AG08395 (cell line): Measurements from ENCODE around the gene ALG9.
"Not testable (repeated sequence)": the region's sequence is repeated elsewhere in the genome, so short reads cannot be mapped to it uniquely, and the experiment has no call there.

Experiments used
- DNase-seq: peaks from one replicate; pipeline ENCODE4 v3.0.0; 2012; ENCODE audit warnings: mixed read lengths, low spot score

Gene ALG9

DNA sequence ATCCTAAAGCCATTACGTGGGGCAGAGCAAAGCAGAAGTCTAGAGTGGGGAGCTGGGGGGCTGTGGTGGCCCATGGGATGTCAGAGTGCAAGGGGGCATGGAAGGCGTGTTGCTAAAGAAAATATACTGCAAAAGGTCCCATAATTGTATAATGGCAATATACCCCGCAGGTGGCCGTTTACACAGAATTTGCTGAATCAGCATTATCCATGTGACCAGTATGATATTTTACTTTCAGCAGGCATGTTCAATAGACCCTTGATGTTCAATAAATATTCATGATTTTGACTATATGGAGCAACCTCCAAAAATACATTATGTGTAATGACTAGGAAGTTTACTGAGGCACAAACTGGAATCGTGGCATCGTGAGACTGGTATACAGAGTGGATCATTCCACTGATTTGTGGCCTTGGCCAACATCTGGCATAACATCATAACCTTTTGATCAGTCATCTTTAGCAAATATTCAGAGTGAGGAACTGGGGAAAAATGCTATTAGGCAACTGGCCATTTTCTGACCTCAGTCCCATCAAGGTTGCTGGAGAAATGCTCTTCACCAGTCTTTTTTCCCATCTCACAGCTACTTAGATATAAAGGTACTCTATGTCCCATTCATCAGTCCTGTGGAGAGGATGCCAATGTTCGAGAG lies 75.9 kb downstream of the ALG9 start:
- DNase-seq = peak; percentile 84

DNA sequence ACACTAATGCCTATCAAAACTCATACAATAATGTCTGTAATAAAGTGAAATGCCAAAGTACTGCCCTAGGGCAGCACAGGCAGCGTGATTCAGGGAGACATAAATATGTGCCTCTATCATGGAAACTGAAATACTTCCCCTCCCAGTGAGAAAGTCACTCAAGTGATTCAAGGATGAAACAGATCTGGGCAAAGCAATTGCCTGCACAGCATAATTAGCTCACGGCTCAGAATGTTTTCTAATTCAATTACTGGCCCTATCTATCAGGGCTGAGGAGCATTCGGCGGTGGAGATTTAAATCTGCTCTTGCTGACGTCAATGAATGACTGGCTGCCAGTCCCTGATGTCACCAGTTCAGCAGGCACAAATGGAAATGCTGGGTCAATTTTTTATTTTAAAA lies 77.5 kb downstream of the ALG9 start:
- peak; percentile 80 for DNase-seq

DNA sequence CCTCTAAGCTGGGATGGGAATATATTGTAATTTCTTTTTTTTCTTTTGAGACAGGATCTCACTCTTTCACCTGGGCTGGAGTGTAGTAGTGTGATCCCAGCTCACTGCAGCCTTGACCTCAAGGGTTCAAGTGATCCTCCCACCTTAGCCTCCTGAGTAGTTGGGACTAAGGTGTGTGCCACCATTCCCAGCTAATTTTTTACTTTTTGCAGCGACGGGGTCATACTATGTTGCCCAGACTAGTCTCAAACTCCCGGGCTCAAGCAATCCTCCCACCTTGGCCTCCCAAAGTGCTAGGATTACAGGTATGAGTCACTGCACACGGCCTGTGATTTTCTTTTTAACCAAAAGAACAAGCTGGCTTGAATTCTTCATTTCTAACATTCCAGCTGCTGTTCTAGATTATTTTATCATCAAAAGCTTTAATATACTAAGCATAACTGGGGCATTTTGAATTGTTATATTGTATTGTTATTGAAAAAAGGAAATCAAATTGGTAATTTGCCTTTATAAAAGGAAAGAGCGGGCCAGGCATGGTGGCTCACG lies 78.4 kb downstream of the ALG9 start:
- no peak for DNase-seq

DNA sequence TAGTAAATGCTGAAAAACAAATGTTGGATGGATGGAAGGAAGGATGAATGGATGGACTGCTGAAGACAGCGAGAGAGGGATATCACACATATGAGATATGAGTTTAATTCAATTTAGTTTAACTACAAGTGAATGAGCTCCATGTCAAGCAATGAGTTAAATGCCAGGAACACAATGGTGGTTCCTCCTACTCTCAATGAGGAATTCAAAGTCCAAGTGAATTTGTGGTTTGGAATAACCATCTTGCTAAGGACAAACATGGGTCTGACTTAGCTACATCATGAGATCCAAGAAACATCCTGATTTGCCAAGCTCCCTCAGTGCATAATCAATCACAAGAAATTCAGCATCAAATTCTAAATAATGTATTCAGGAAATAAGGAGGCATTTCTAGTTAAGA lies 79.1 kb downstream of the ALG9 start:
- DNase-seq = no peak

DNA sequence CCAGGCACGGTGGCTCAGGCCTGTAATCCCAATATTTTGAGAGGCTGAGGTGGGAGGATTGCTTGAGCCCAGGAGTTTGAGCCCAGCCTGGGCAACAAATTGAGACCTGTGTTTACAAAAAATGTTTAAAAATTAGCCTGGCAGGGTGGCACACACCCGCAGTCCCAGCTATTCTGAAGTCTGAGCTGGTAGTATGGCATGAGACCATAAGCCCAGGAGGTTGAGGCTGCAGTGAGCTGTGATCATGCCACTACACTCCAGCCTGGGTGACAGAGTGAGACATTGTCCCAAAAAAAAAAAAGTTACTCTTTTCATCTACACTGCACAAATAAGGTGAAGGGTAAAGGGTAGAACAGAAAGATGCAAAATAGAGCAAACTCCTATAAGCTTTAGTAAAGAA lies 82.9 kb downstream of the ALG9 start:
- DNase-seq = no peak

DNA sequence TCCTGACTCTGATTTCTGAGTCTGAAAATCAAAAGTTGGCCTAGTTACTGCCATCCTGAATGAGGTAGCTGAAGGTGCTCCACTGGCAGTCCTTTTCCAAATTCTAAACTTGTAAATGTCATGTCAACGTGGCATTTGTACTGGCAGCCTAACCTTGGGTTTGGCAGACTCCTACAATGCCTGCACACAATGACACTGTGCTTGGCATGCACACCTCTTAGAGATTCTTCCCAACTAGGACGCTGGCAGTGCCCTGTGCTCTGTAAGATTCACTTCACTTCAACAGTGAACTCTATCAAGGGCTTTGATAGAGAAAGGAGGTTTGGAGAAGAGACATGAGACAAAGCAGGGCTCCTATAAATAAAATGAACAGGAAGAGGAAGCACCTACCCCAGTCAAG lies 83.3 kb downstream of the ALG9 start:
- no peak for DNase-seq

DNA sequence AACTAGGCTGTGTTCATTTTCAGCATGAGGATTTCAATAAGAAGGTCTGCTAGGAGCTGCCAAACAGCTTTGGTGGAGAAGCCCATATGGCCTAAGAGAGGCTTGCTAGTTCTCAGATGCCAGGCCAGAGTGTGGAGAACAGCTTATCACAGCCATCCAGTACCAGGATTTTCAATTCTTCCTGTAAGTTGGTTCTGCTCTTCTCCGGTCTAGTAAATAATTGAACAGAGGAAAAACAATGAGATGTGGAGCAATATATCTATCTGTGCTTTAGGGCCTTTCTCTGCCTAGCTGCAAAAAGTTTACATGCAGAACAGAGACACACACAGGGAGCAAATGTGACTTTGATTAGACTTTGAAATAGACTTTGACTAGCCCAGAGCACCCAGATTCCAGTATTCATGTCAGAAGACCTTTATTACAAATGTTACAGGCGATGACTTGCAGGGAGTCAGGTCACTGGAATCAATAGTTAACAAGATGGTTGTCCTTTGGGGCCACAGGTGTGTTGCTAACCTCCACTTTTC lies 85.4 kb downstream of the ALG9 start:
- no peak for DNase-seq

DNA sequence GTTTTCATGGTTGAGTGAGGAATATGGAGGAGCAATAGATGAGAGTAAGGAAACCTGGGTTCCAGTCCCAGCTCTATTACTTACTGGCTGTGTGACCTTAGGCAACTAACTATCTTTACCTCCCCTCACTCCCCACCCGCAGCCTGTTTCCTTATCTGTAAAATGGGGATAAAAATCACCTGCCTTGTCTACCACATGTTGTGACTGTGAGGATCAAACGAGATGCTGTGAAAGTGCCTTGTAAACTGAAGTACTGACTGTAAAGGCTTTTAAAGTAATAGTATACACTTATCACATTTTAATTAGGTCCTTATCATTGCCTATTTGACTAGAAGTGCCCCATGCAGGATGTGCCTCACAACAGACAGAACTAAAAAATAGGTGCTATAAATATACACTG lies 86.3 kb downstream of the ALG9 start:
- no peak for DNase-seq

DNA sequence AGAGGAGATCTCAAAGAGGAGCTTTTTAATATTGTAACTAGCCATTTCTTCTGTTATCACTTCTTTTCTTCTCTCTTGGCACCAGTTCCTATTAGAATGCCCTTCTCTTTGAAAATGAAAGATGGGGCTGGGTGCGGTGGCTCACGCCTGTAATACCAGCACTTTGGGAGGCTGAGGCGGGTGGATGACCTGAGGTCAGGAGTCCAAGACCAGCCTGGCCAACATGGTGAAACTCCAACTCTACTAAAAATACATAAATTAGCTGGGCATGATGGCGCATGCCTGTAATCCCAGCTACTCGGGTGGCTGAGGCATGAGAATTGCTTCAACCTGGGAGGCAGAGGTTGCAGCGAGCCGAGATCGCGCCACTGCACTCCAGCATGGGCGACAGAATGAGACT lies 87.1 kb downstream of the ALG9 start:
- DNase-seq = not testable (repeated sequence)

DNA sequence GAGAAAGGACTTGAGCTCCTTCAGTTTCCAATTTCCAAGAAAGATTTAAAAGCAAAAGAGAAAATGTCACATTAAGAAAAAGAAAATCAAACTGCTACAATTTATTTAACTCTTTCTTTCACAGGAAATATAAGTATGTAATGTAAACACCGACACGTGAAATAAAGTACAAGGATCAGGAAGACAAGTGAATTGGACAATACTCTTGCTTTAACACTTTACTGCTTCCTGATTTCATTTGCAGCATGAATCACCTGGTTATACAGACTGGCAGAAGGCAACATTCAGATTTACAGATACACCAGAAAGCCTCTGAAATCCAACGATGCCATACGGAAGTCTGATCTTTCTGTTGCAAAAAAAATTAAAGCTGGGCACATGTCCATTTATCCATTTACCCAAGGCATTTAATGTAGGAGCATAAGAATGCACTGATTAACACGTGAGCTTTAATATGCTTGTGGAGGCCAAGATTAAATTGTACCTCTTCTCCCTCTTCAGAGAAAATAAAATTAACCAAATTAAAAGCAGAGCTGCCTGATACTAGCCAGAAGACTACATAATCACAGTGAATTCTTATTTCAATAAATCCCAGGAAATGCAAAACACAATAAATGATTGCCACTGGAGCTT lies 89.2 kb downstream of the ALG9 start:
- DNase-seq = no peak

DNA sequence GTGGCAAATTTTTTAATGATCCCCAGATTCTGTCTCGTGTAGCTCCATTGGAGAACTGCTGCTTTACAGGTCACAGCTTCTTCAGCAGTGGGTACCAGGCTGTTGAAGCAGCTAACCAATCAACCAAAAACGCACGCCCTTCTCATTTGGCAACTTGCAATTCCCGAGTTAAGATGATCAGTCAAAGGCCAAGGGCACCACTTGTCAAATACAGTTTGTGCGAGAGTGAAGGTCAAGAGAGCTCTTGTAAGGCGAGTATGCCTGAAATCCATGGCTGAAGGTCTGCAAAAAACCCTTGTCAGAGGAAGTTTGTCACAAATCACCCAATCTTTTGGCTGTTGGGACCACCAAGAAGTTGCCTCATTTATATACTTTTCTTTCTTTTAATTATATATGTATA lies 92.3 kb downstream of the ALG9 start:
- no peak for DNase-seq

DNA sequence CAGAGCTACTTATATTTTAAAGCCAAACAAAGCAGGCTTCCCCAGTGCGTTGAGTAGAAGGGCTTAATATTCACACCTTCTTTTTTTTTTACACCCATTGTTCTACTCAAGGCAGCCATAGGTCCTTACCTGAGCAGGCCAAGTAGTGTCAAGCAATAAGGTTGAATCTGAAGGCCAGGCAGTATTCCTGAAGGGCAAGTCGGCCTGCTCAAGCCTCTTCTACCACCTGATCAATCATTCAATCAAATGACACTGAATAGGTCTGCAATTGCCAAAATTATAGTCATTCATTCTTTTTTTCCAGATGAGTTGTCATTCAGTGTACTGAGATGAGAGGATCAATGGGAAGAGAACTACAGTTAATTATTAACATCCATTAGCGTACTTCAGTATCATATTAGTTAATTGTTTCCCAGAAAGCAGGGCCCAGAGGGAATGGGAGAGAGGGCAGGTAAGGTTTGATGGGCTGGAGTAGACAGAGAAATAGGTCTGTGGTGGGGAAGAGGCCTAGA lies 93.3 kb downstream of the ALG9 start:
- no peak for DNase-seq

DNA sequence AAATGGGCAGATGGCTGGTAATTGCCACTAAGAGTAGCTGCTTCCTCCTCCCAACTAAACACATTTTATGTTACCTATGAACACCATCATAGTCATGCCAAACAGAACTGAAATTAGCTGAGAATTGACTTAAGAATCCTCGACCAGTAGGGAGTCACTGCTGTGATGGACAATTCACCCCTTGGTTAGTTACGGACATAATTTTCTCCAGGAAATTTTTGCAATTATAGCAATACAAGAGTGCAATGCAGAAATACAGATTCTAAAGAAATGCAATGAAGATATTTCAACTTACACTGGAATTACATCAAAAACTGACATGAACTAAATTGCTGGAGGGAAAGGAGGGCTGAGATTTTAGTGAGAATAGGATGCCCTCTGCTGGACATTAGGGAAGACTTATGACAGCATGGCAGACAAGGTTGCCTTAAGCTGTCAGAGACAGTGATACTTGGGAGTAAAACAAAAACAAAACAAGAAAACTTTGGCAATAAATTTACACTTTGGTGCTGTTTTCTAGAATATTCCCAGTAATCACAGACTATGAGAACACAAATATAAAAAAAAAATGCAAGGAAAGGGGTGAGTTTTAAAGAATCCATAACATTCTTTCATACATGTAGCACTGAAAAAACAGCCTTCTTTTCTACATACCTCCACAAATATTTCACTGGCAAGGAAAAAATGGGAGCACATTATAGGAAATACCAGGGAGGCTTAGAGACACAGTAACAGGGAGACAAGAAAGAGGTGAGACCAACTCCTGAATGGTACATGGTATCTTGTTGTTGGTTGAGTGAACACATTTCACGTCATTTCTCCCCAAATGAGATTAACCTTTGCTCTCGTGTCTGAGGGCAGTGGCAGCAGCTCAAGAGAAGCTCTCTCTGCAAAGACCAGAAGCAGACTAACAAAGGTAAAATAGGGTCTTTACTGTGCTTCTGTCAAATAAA lies 94.0 kb downstream of the ALG9 start:
- DNase-seq = peak; percentile 75

DNA sequence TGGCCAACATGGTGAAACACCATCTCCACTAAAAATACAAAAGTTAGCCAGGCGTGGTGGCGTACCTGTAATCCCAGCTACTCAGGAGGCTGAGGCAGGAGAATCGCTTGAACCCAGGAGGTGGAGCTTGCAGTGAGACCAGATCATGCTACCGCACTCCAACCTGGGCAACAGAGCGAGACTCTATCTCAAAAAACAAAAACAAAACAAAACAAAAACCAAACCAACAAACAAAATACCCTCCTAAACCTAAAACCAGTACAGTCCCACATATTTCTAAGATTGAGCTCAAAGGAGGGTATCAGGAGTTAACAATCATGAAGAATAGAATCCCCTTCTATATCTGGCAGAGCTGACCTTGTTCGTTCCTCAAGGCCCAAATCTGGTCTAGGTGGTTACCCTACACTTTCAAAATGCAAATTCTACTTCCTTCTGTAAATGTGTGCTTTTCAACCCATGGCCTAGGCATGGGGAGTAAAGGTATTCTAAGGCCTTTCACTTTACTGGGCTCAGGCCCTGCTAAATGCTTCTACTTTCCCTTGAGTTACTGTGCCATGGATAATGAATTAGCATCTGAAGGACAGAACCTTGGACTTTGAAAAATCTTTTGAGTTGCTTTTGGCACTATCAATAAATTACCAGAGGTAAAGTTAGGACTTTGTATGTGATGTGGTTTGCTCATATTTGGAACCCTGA lies 94.8 kb downstream of the ALG9 start:
- DNase-seq = no peak

DNA sequence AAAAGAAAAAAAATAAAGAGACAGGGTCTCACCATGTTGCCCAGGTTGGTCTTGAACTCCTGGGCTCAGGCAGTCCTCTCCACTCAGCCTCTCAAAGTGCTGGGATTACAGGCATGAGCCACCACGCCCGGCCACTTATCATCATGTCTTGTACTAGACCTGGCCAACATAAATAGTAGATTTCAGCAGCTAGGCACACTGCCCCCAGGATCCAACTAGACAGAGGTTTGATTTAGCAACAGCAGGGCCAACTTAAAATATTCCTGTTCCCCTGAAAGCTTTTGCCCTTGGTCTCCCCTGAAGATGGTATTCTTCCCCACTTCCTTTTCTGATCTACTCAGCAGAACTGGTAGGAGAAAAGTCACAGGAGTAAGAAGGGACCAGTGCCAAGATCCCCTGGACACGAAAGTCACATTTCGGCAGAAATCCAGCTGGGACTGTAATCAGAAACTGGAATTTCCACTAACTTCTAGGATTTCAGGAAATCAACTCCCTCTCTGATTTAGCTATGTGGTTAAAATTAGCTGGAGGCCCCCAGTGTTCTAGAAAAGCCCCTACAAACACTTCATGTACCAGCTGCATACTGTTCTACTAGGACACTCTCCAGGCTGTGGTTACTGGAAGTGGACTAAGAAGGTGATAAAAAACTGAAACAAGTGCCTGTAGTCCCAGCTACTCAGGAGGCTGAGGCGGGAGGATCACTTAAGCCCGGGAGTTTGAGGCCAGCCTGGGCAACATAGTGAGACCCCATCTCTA lies 96.2 kb downstream of the ALG9 start:
- peak; percentile 15 for DNase-seq

DNA sequence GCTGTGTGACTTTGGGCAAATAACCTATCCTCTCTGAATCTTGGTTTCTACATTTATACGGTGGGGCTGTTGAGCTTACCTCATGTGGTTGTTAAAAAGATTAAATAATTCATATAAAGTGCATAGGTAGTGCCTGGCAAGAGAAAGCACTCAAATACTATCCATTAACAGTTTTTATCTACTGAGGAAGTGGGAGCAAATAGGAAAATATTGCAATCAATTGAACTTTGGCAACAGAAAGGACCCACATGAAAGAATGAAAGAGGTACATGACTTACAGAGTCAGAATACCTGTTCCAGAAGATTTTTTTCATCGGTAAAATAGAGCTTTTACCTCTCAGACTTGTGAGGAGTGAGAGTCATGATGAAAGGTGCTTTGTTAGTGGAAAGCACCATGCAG lies 98.8 kb downstream of the ALG9 start:
- DNase-seq = no peak

DNA sequence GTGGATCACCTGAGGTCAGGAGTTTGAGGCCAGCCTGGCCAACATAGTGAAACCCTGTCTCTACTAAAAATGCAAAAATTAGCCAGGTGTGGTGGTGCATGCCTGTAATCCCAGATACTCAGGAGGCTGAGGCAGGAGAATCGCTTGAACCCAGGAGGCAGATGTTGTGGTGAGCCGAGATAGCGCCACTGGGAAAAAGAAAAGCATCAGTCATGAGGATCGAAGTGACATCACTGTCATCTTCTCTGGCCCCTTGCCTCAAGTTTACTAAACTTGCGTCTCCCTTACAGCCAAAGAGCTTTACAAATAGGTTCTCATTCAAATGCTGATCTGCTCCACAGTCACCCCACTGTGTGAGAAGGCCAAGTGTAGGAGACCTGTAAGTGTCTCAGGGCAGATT lies 100.2 kb downstream of the ALG9 start:
- not testable (repeated sequence) for DNase-seq

DNA sequence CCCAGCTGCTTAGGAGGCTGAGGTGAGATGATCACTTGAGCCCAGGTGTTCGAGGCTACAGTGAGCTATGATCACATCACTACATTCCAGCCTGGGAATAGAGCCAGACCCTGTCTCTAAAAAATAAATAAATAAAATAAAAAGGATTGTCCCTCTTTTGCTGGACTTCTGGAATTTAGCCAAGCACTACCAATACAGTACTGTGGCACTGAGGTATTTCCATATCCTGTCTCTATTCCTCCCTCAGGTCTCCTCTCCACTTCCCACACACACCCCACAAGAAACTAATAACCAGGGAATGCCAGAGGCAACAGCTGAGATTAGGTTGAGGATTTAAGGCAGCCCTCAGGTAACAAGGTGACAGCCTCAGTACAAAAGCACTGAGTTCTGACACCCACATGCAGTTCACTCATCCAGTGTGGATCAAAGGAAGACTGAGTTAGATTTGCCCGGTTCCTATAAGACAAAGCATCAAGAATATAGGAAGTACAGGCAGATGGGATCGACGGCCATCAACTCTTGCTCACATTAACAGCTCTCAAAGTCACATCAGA lies 100.7 kb downstream of the ALG9 start:
- no peak for DNase-seq

DNA sequence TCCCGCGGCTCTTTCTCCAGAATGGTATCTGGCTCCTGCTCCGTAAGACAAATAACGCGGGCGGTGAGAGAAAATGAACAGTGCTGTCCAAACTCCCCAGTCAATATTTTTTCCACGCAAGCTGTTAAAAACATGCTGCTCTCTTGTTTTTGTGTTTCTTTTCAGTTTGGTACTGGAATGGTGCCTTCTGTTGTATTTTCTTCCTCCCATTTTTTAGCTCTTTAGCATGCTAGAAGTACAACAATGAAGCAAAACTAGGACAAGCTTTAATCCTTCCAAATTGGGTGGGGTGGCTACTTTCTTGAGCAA lies 104.6 kb downstream of the ALG9 start:
- no peak for DNase-seq

DNA sequence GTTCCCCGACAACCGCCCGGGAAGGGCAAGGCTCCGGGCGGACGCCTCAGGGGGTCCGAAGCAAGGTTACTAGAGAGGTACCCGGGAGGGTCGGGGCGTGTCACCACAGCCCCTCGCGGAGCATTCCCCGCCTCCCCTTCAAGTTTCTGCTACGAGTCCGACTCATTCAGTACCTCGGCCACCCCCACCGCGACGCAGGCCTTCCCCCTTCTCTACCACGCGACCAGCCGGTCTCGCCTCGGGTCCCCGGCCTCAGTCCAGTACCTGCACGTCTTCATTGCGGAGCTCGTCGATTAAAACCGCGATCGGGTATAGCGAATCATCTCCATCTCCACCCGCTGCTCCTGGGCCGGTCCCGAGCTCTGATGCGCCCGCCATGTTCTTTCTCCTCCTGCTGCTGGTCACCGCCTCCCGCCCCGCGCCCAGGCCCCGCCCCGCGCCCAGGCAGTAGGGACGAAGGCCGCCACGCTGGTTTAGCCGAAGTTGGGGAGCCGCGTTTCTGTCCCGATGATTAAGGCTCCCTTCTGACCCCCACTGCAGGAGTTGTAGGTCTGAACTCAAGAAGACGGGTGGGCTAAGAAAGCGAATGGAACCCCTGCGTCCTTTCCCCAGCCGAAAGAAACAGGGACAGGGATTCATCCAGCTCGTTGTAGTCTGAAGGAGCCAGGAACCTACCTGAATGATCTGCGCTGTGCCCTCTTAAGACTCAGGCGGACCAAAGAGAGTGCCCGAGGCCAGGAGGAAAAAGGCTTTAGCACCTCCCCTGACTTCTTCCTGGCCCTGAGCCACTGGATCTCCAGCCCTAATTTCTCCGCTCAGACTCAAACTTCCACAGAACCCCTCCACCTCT lies 105.2 kb downstream of the ALG9 start, which contains the start of gene PPP2R1B:
Gene PPP2R1B (minus strand): TSS at position 406 of the 850 bp plus-strand sequence. CDS start 28 bp downstream, at position 378.
- DNase-seq = peak; percentile 97
